Breast epithelium (tissue), 3 donors: ENCODE data around the gene ADAT3.

Experiments used
- POLR2AphosphoS5 ChIP-seq, 3 donors: sonication (generic); formaldehyde crosslinking; IDR thresholded peaks; one replicate each; pipeline ENCODE4 v1.6.1; 2017; ENCODE audit warnings: antibody characterized with exemption in 3 of 3
- TF ChIP-seq, protein P1 (sequence below), 3 donors: fragments of 450-650 bp; IDR thresholded peaks; one replicate each; pipeline ENCODE4 v1.5.1; 2016 to 2017; ENCODE audit warnings: antibody characterized with exemption in 3 of 3, mild to moderate bottlenecking in 3 of 3, moderate library complexity in 3 of 3

DNA sequence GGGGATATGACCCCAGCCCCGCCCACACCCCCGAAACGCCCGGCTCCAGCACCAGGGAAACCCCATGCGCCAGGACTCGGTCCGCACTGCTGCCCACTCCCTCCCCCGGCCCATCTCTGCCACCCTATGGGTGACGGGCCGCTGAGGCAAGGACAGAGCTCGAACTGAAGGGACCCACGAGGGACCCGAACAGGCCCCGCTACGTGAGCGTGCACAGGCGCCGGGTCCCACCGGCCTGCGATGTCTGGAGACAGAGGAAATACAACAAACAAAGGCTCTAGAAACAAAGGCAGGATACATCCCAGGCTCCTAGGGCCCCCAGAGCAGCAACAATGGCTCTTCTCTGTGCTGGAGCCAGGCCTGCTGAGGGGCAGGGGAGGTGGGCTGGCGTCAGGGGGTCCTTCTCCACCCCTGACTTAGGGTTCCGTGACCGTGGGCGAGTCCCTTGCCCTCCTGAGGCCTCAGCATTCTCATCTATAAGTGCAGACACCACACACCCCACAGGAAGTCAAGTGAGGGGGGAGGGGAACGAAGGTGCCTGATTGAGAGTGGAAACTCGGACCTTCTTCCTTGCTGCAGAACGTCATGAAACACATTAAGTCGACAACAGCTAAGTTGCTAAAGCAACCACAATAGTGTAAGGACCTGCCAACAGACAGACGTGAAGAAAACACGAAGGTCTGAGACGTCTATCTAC is 23.0 kb upstream of the ADAT3 start:
- TF ChIP-seq, protein P1, sequence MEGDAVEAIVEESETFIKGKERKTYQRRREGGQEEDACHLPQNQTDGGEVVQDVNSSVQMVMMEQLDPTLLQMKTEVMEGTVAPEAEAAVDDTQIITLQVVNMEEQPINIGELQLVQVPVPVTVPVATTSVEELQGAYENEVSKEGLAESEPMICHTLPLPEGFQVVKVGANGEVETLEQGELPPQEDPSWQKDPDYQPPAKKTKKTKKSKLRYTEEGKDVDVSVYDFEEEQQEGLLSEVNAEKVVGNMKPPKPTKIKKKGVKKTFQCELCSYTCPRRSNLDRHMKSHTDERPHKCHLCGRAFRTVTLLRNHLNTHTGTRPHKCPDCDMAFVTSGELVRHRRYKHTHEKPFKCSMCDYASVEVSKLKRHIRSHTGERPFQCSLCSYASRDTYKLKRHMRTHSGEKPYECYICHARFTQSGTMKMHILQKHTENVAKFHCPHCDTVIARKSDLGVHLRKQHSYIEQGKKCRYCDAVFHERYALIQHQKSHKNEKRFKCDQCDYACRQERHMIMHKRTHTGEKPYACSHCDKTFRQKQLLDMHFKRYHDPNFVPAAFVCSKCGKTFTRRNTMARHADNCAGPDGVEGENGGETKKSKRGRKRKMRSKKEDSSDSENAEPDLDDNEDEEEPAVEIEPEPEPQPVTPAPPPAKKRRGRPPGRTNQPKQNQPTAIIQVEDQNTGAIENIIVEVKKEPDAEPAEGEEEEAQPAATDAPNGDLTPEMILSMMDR (IDR thresholded peaks at IDR 0.05): no peak
- TF ChIP-seq POLR2AphosphoS5 (IDR thresholded peaks at IDR 0.05): no peak
